Endothelial cell of umbilical vein (primary cell): ENCODE results near the gene RPS8. TPM values are rescaled to one million over a fixed set of nuclear protein-coding genes. Genes with fewer than 3 reads are reported as not detected.

ENCODE experiments used
- BruUV-seq: library from RNA; stranded (reverse); fragments of 400-500 nt; replicated peaks from 2 replicates; lab custom pipeline; 2021; lab: Mats Ljungman, UMichigan
- CTCF ChIA-PET: fragments of 300-600, 350-600 bp; sonication (Branson Sonifier 250); formaldehyde crosslinking; loops from one replicate; lab custom pipeline; 2021; ENCODE audit warnings: antibody characterized with exemption, inconsistent platforms; lab: Charles Lee
- POLR2A ChIA-PET: fragments of 300-600, 350-600 bp; sonication (Branson Sonifier 250); formaldehyde crosslinking; loops from one replicate; lab custom pipeline; 2021; ENCODE audit warnings: antibody characterized with exemption, inconsistent platforms; lab: Charles Lee
- DNase-seq: peaks from one replicate; pipeline ENCODE4 v3.0.0-alpha.2; 2011; ENCODE audit warnings: low read depth, low spot score
- FAIRE-seq: peaks from 2 replicates; lab custom pipeline; 2011; peaks lifted over from hg19 to GRCh38; lab: Jason Lieb, UNC
- H2AFZ ChIP-seq: 2 replicates; pipeline ENCODE4 v1.6.0; 2012; ENCODE audit warnings: low read depth, low read length, control low read depth, inconsistent platforms
- H3K27ac ChIP-seq: 2 replicates; pipeline ENCODE4 v1.5.1; 2011; ENCODE audit warnings: low read depth, mild to moderate bottlenecking, control low read depth, low read length, moderate library complexity; ENCODE audit not compliant: insufficient read depth
- H3K27me3 ChIP-seq, 2 experiments: 2 replicates each; pipeline versions ENCODE4 v1.6.0 to v1.6.1; 2011; ENCODE audit warnings: low read length in 2 of 2, mixed read lengths in 1 of 2; ENCODE audit not compliant: control insufficient read depth in 2 of 2, insufficient read depth in 2 of 2
- H3K36me3 ChIP-seq, 2 experiments: 2 replicates in 1 of 2; 3 replicates in 1 of 2; pipeline ENCODE4 v1.5.1; 2011; ENCODE audit warnings: low read length in 2 of 2, mild to moderate bottlenecking in 1 of 2, moderate library complexity in 1 of 2; ENCODE audit not compliant: control insufficient read depth in 2 of 2, insufficient read depth in 2 of 2; ENCODE audit errors: extremely low read depth in 1 of 2
- H3K4me1 ChIP-seq: 3 replicates; pipeline ENCODE4 v1.5.1; 2011; ENCODE audit warnings: mild to moderate bottlenecking, low read length; ENCODE audit not compliant: control insufficient read depth, insufficient read depth; ENCODE audit errors: extremely low read depth
- H3K4me2 ChIP-seq: 2 replicates; pipeline ENCODE4 v1.6.1; 2011; ENCODE audit warnings: low read length, control low read depth, mixed read lengths; ENCODE audit not compliant: insufficient read depth
- H3K4me3 ChIP-seq, 3 experiments: fragments of 200-600 bp in 1 of 3; sonication (generic), shearing (Covaris generic) in 1 of 3; replicated peaks in 1 of 3; 2 replicates each; pipeline ENCODE4 v1.5.1; 2011 to 2016; ENCODE audit warnings: control low read depth in 3 of 3, low read length in 3 of 3, mild to moderate bottlenecking in 2 of 3, inconsistent platforms in 1 of 3, low read depth in 1 of 3, moderate library complexity in 1 of 3; ENCODE audit not compliant: insufficient read depth in 1 of 3
- H3K79me2 ChIP-seq: 2 replicates; pipeline ENCODE4 v1.6.0; 2012; ENCODE audit warnings: low read length, inconsistent platforms; ENCODE audit not compliant: control insufficient read depth, insufficient read depth
- H3K9ac ChIP-seq: replicated peaks from 2 replicates; pipeline ENCODE3; 2011; ENCODE audit warnings: low read length, control low read depth; ENCODE audit not compliant: insufficient read depth; ENCODE audit errors: extremely low read depth
- H3K9me1 ChIP-seq: replicated peaks from 3 replicates; pipeline ENCODE4 v1.6.0; 2011; ENCODE audit warnings: mild to moderate bottlenecking, low read length; ENCODE audit not compliant: control insufficient read depth, insufficient read depth; ENCODE audit errors: extremely low read depth
- H3K9me3 ChIP-seq: replicated peaks from 2 replicates; pipeline ENCODE4 v1.5.1; 2012; ENCODE audit warnings: low read length, inconsistent platforms; ENCODE audit not compliant: control insufficient read depth, insufficient read depth
- H4K20me1 ChIP-seq: replicated peaks from 2 replicates; pipeline ENCODE3; 2011; ENCODE audit warnings: mild to moderate bottlenecking, low read length; ENCODE audit not compliant: control insufficient read depth, insufficient read depth; ENCODE audit errors: extremely low read depth
- CTCF ChIP-seq, 2 donors: IDR thresholded peaks; 1 replicate in 1 of 2; 2 replicates in 1 of 2; pipeline ENCODE4 v1.5.1; 2011; ENCODE audit warnings: low read length in 2 of 2, mild to moderate bottlenecking in 2 of 2, moderate library complexity in 2 of 2, control low read depth in 1 of 2, inconsistent platforms in 1 of 2, low read depth in 1 of 2; ENCODE audit not compliant: insufficient read depth in 1 of 2; ENCODE audit errors: extremely low read depth in 1 of 2
- FOS ChIP-seq: IDR thresholded peaks from 2 replicates; pipeline ENCODE4 v1.6.1; 2011; ENCODE audit warnings: mild to moderate bottlenecking, low read length, moderate library complexity, borderline replicate concordance; ENCODE audit not compliant: insufficient read depth
- POLR2A ChIP-seq: IDR thresholded peaks from 2 replicates; pipeline ENCODE4 v1.6.1; 2012; ENCODE audit warnings: low read depth, mild to moderate bottlenecking, control low read depth, low read length
- POLR2AphosphoS5 ChIP-seq: IDR thresholded peaks from 2 replicates; pipeline ENCODE4 v1.6.1; 2012; ENCODE audit warnings: low read depth, mild to moderate bottlenecking, control low read depth, low read length, moderate library complexity; ENCODE audit not compliant: insufficient read depth
- dilution Hi-C: fragments of 300-500 bp; cut with MboI; formaldehyde crosslinking; loops from one replicate; pipeline ENCODE4 v1.15.0; 2019; ENCODE audit warnings: low sequenced_read_pairs; ENCODE audit not compliant: extremely low pct_ligation_motif_present
- intact Hi-C: fragments of 100-400 bp; cut with micrococcal nuclease; formaldehyde crosslinking; loops from one replicate; pipeline ENCODE4 v1.10.0; 2022
- polyA plus RNA-seq, 4 experiments: library from polyadenylated mRNA; depleted of rRNA in 3 of 4; stranded (reverse) in 3 of 4; unstranded in 1 of 4; fragments of >200 nt; gene quantifications; 2 replicates each; pipeline versions ENCODE4 v1.2.1 to v1.2.3, GENCODE V29; 2011 to 2012; ENCODE audit warnings: missing spikeins in 1 of 4
- total RNA-seq: library from RNA; stranded (reverse); gene quantifications from 2 replicates; pipeline ENCODE4 v1.2.3, GENCODE V29; 2021

Gene RPS8
- total and polyA plus RNA-seq, 2 donors (not counting 3 experiments of a cell fraction or from before 2014, with no cell fraction given), result 1,842 to 2,306 TPM

- H3K4me1 ChIP-seq, result peaks cover 60% of the 10 kb centered on the region
- ChIA-PET CTCF (interaction anchor here (1.0 to 1.2 kb wide), 2 partner anchors 13 to 34 kb away, joined by 3 to 4 read pairs; no protein-coding TSS in a partner anchor), POLR2A (interaction anchor here (0.9 kb wide), 1 partner anchor 12 kb away, joined by 3 read pairs; no protein-coding TSS in a partner anchor)
- no peak overlapping the region for H2AFZ ChIP-seq
- no peaks in the 10 kb centered on the region for H4K20me1 ChIP-seq
- H3K27ac ChIP-seq, result peak overlapping the region; percentile 18
- no TSS peak for BruUV-seq
- peaks cover 4 to 32% of the 10 kb centered on the region in 2 experiments for H3K36me3 ChIP-seq
- dilution Hi-C loops, result no loop called here
- DNase-seq (no peak), FAIRE-seq (no peak)
- no peaks in the 10 kb centered on the region for H3K27me3 ChIP-seq
- no peaks in the 10 kb centered on the region for H3K9me3 ChIP-seq
- H3K4me2 ChIP-seq, result no peak overlapping the region
- H3K4me3 ChIP-seq, result no peak overlapping the region
- peaks cover 64% of the 10 kb centered on the region for H3K79me2 ChIP-seq
- H3K9ac ChIP-seq, result no peak overlapping the region
- no peak for TF ChIP-seq POLR2A
- TF ChIP-seq FOS, result no peak
- no peak for TF ChIP-seq POLR2AphosphoS5
- peak in 1 of 2 donors; percentile 2 for TF ChIP-seq CTCF (IDR thresholded peaks at IDR 0.05; ENCODE audit: extremely low read depth in 1 of 2, insufficient read depth in 1 of 2, low read depth in 1 of 2, low read length in 2 of 2)
- intact Hi-C loops, result loop anchor here (2.0 to 10.0 kb wide), 2 partner anchors 75 to 879 kb away; partner anchors contain the start of genes GPBP1L1, RNU5D-1 and TMEM69
- no peaks in the 10 kb centered on the region for H3K9me1 ChIP-seq
Measured at GRCh38 chr1:44805311-44806024, 30.1 kb downstream of the RPS8 start.
